Measurements from ENCODE around the gene KYNU. TPM values are rescaled to one million over a fixed set of nuclear protein-coding genes. Genes with fewer than 3 reads are reported as not detected.
A peak's percentile ranks its signal among the peaks of the same experiment; 100 is the strongest.

The KYNU gene
- total RNA-seq, 1 donor from 2014 or later: 2.3 TPM

DNA sequence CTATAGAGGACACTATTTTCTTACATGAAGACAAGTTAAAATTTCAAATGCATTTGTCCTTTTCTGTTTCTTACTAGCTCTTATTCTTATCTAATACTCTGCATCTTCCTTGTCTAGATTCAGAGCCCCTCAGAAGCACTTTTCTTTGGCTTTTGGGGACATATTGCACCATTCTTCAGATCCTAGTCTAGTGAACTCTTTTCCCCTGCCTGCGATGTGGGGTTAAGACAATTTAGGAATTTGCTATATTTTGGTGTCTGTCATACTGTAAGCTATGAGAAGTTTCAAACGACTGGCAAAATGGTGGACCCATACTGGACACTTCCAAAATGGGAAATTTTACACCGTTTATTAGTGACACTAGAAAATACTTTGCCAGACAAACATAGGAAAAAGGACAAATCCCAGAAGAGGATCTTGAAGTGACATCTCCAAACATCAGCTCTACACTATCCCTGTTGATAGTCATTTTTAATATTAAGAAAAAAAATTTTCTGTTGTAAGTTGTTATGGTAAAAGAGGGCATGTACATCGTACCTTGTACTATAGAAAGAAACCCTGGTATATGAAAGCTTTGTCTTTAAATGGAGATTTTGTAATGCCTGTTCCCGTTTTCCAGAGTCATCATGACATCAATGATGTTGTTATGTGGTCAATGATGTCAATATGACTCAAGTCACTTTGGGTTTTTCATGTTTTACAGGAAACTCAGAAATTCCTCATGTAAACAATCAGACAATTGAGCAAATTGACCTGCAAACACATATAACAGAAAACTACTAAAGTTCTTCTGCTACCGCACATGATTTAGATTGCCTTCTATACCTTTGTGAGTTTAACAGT is 4.4 kb upstream of the KYNU start:
- Histone ChIP-seq H3K27me3 (no peaks in the 10 kb centered on the region), H3K9me3 (no peaks in the 10 kb centered on the region), H3K27ac (peak overlapping the region in 1 of 2 donors; percentile 25), H3K36me3 (no peaks in the 10 kb centered on the region), H3K4me3 (no peak overlapping the region), H3K4me1 (no peaks in the 10 kb centered on the region)
- intact Hi-C loops (cut with DNase I): no loop called here
- TF ChIP-seq CTCF (IDR thresholded peaks at IDR 0.05): no peak
- DNase-seq (ENCODE audit: low spot score in 2 of 2): no peak

DNA sequence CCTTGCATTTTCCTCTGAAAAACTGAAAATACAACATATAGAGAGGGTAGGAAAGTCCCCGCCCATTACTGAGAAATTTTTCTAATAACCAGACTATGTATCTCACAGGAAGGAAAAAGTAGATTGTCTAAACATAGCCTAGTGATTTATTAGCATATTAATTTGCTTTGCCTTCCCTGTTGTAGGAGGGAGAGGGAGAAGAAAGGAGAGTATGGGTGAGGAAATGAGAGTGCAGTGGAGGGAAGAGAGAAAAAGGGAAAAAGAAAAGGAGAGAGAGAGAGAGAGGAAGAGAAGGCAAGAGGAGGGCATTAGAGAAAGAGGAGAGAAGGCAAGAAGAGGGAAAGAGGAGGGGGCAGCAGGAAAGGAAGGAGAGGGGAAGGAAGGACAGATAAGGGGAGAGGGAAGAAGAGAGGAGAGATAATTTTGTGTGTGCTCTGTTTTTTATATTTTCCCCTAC is 3.6 kb upstream of the KYNU start:
- no peaks in the 10 kb centered on the region for H3K9me3 ChIP-seq
- H3K27me3 ChIP-seq: no peaks in the 10 kb centered on the region
- TF ChIP-seq CTCF (IDR thresholded peaks at IDR 0.05): no peak
- intact Hi-C loops (cut with DNase I): no loop called here
- DNase-seq (ENCODE audit: low spot score in 2 of 2): no peak
- H3K27ac ChIP-seq: peak overlapping the region; percentile 22 to 25
- H3K4me1 ChIP-seq: no peaks in the 10 kb centered on the region
- no peak overlapping the region for H3K4me3 ChIP-seq
- no peaks in the 10 kb centered on the region for H3K36me3 ChIP-seq

DNA sequence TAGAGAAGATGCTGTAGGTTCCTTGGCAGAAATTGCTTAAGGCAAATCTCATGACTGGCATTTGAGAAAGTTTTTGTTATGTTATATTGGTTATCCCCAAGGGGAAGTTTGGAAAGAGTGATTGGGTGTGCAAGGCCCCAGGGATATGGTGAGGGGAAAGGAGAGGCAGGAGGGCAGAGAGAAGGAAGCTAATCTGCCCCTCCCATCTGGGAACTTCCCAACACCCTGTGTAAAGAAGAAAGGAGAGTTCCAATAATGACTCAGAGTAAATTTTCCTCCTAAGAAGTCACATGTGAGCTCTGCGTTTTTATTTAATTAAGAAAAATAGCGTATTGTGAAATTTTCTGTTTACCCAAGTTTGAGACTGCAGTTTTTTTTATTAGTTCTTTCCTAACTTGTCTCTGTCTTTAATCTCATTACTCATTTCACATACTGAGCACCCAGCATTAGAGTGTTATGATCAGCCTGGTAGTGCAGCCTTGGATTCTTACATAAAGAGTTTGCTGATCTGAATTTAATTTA is 3.1 kb upstream of the KYNU start:
- Histone ChIP-seq H3K36me3 (no peaks in the 10 kb centered on the region), H3K9me3 (no peaks in the 10 kb centered on the region), H3K4me1 (no peaks in the 10 kb centered on the region), H3K4me3 (no peak overlapping the region), H3K27me3 (no peaks in the 10 kb centered on the region), H3K27ac (peak overlapping the region in 1 of 2 donors; percentile 22)
- TF ChIP-seq CTCF (IDR thresholded peaks at IDR 0.05): no peak
- no peak for DNase-seq (ENCODE audit: low spot score in 2 of 2)
- intact Hi-C loops (cut with DNase I): no loop called here

DNA sequence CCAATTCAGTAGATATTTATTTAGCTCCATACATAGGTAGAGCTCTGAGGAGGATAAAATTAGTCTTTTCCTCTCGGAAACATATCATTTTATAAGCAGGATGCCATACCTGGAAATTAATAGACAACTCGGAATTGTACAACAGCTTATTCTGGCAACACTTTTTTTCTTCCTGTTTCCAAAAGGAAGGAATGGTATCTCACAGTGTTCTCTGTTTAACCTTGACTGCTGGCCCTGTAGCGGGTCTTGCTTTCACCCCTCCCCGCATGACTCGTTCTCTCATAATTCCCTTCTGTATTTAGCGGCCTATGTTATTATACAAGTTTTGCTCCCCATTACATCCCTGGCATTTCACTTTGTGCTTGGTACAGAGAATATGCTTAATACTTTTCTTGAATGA is 2.5 kb upstream of the KYNU start:
- H3K27me3 ChIP-seq: no peaks in the 10 kb centered on the region
- H3K36me3 ChIP-seq: no peaks in the 10 kb centered on the region
- no peaks in the 10 kb centered on the region for H3K9me3 ChIP-seq
- no peak overlapping the region for H3K27ac ChIP-seq
- TF ChIP-seq CTCF (IDR thresholded peaks at IDR 0.05): no peak
- H3K4me1 ChIP-seq: no peaks in the 10 kb centered on the region
- intact Hi-C loops (cut with DNase I): no loop called here
- DNase-seq (ENCODE audit: low spot score in 2 of 2): no peak
- no peak overlapping the region for H3K4me3 ChIP-seq

DNA sequence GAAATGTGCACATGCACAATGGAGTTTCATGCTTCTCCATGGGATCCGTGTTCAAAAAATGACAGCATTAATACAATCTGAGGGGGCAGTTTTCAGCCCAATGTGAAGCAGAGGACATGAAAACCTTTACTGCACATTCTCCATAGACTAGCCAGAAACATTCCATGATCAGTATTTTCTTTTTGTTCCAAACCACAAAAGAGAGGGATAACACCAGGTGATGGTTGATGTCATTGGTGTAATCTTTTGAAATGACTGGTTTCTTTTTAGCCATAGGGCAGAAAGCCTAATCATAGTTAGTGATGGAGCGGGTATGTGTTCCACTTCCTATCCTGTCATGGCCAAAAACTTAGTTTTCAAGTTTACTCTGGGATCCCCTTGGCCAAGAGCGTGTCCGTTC is 1.8 kb upstream of the KYNU start:
- no peak for TF ChIP-seq CTCF (IDR thresholded peaks at IDR 0.05)
- intact Hi-C loops (cut with DNase I): no loop called here
- no peaks in the 10 kb centered on the region for H3K9me3 ChIP-seq
- no peaks in the 10 kb centered on the region for H3K27me3 ChIP-seq
- no peak for DNase-seq (ENCODE audit: low spot score in 2 of 2)
- H3K4me3 ChIP-seq: no peak overlapping the region
- no peaks in the 10 kb centered on the region for H3K36me3 ChIP-seq
- no peaks in the 10 kb centered on the region for H3K4me1 ChIP-seq
- no peak overlapping the region for H3K27ac ChIP-seq
